ENCODE measurements around the gene KEL.

KEL gene

DNA sequence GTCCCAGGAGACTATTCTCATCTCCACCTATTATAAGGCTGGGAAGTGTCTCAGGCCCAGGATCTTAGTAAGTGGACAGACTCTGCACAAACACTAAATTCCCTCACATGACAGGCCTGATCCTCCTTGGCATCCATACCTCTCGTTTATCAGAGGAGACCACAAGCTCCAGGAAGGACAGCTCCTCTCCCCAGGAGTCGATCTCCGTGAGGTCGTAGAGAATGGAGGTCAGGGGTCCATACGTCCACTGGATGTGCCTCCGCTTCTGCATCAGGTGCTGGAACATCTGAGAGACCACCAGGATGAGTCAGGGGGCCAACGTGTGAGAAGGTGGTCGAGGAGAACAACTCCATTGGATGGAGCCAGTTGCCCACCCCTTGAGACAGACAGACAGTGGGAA, 34.2 kb downstream of the KEL start:
- Histone ChIP-seq H3K27me3 (ENCODE audit: control insufficient read depth in 1 of 2, insufficient read depth in 2 of 2, low read length in 2 of 2) (no peaks in the 10 kb centered on the region), H3K9ac (ENCODE audit: low read length in 2 of 2) (no peak overlapping the region), H3K36me3 (ENCODE audit: control insufficient read depth in 2 of 2, insufficient read depth in 2 of 2, low read length in 2 of 2) (no peaks in the 10 kb centered on the region), H3K4me3 (ENCODE audit: low read length in 2 of 2) (no peak overlapping the region), H3K4me1 (ENCODE audit: control insufficient read depth, insufficient read depth, low read length) (no peaks in the 10 kb centered on the region), H3K9me3 (ENCODE audit: control insufficient read depth in 2 of 2, low read length in 2 of 2) (no peaks in the 10 kb centered on the region), H3K27ac (ENCODE audit: low read length) (no peak overlapping the region)

DNA sequence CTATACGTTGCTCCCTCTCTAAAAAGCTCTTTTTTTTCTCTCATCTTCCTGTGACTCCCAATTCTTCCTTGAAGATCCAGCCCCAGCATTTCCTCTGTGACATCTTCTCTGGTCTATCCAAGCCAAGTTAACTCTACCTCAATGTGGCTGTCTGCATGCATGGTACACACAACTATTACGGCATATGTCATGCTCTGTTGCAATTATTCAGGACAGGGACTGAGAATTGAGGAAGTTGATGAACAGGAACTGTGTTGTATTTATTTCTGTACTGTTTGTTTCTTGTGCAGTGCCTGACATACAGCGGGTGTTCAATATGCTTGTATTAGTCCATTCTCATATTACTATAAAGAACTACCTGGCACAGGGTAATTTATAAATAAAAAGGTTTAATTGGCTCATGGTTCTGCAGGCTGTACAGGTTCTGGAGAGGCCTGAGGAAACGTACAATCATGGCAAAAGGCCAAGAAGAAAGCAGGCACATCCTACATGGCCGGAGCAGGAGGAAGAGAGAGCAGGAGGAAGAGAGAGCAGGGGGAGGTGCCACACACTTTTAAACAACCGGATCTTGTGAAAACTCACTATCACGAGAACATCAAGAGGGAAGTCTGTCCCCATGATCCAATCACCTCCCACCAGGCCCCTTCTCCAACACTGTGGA, 34.9 kb downstream of the KEL start:
- no peaks in the 10 kb centered on the region for H3K9me3 ChIP-seq (ENCODE audit: control insufficient read depth in 2 of 2, low read length in 2 of 2)
- no peaks in the 10 kb centered on the region for H3K27me3 ChIP-seq (ENCODE audit: control insufficient read depth in 1 of 2, insufficient read depth in 2 of 2, low read length in 2 of 2)
- no peaks in the 10 kb centered on the region for H3K4me1 ChIP-seq (ENCODE audit: control insufficient read depth, insufficient read depth, low read length)
- no peaks in the 10 kb centered on the region for H3K36me3 ChIP-seq (ENCODE audit: control insufficient read depth in 2 of 2, insufficient read depth in 2 of 2, low read length in 2 of 2)
- no peak overlapping the region for H3K27ac ChIP-seq (ENCODE audit: low read length)
- H3K4me3 ChIP-seq (ENCODE audit: low read length in 2 of 2) = no peak overlapping the region
- H3K9ac ChIP-seq (ENCODE audit: low read length in 2 of 2) = no peak overlapping the region

DNA sequence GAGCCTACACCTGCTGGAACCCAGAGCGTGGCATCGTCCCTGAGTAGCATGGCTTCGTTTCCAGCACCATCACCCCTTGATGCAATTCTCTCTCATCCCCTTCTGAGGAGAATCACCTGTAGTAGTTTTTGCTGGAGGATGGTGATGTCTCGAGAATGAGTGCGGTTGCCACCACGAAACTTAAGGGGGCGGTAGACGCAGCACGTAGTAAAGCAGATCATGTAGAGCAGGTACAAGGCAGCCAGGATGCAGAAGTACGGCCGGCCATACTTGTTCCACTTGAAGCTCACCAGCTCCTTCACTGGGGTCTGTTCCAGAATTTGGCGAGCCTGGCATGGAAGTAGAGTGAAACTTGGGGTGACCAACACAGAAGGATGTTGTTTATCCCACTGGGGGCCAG, 36.8 kb downstream of the KEL start:
- Histone ChIP-seq H3K27ac (ENCODE audit: low read length) (no peak overlapping the region), H3K4me1 (ENCODE audit: control insufficient read depth, insufficient read depth, low read length) (no peaks in the 10 kb centered on the region), H3K9me3 (ENCODE audit: control insufficient read depth in 2 of 2, low read length in 2 of 2) (no peaks in the 10 kb centered on the region), H3K4me3 (ENCODE audit: low read length in 2 of 2) (no peak overlapping the region), H3K36me3 (ENCODE audit: control insufficient read depth in 2 of 2, insufficient read depth in 2 of 2, low read length in 2 of 2) (no peaks in the 10 kb centered on the region), H3K9ac (ENCODE audit: low read length in 2 of 2) (no peak overlapping the region), H3K27me3 (ENCODE audit: control insufficient read depth in 1 of 2, insufficient read depth in 2 of 2, low read length in 2 of 2) (no peaks in the 10 kb centered on the region)

DNA sequence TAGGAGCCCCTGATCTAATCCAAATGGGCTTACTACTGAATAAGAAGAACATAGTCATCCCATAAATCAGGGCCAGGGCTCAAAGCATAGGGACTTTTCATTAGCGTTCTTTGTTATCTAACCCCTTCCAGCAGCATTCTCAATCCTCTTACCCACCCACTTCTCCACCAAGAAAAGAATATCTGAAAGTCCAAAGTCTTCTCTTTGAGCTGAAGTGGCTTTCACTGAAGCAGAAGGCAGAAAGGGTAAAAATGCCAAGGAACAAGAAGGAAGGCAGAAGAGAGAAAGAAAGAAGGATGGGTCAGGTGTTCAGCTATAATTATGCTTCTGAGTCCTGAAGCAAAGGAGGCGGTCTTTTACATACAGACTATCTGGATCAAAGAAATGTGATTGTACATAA, 38.8 kb downstream of the KEL start:
- no peak overlapping the region for H3K4me3 ChIP-seq (ENCODE audit: low read length in 2 of 2)
- no peak overlapping the region for H3K9ac ChIP-seq (ENCODE audit: low read length in 2 of 2)
- H3K9me3 ChIP-seq (ENCODE audit: control insufficient read depth in 2 of 2, low read length in 2 of 2) = no peaks in the 10 kb centered on the region
- H3K27me3 ChIP-seq (ENCODE audit: control insufficient read depth in 1 of 2, insufficient read depth in 2 of 2, low read length in 2 of 2) = no peaks in the 10 kb centered on the region
- H3K27ac ChIP-seq (ENCODE audit: low read length) = no peak overlapping the region
- no peaks in the 10 kb centered on the region for H3K36me3 ChIP-seq (ENCODE audit: control insufficient read depth in 2 of 2, insufficient read depth in 2 of 2, low read length in 2 of 2)
- no peaks in the 10 kb centered on the region for H3K4me1 ChIP-seq (ENCODE audit: control insufficient read depth, insufficient read depth, low read length)

DNA sequence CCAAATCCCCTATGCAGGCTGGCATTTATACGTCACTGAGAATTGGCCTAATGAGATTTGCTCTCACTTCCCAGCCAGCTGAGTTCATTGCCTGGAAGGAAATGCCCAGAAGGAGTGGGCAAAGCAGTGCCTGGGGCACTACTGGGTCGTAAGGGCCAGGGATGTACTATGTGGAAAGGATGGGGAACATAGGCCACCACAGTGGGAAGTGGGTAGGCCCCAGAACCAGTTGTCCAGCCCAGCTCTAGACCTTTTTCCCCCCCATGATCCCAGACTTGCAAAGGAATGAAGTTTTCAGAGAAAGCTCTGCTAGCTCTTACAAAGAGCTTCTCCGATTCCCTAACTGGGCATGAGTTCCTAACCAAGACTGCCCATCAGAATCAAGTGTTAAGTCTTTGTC, 42.5 kb downstream of the KEL start:
- no peak overlapping the region for H3K9ac ChIP-seq (ENCODE audit: low read length in 2 of 2)
- H3K27me3 ChIP-seq (ENCODE audit: control insufficient read depth in 1 of 2, insufficient read depth in 2 of 2, low read length in 2 of 2) = peaks cover 0 to 2% of the 10 kb centered on the region in 2 donors
- no peaks in the 10 kb centered on the region for H3K4me1 ChIP-seq (ENCODE audit: control insufficient read depth, insufficient read depth, low read length)
- no peaks in the 10 kb centered on the region for H3K36me3 ChIP-seq (ENCODE audit: control insufficient read depth in 2 of 2, insufficient read depth in 2 of 2, low read length in 2 of 2)
- H3K27ac ChIP-seq (ENCODE audit: low read length) = no peak overlapping the region
- H3K9me3 ChIP-seq (ENCODE audit: control insufficient read depth in 2 of 2, low read length in 2 of 2) = no peaks in the 10 kb centered on the region
- H3K4me3 ChIP-seq (ENCODE audit: low read length in 2 of 2) = no peak overlapping the region

DNA sequence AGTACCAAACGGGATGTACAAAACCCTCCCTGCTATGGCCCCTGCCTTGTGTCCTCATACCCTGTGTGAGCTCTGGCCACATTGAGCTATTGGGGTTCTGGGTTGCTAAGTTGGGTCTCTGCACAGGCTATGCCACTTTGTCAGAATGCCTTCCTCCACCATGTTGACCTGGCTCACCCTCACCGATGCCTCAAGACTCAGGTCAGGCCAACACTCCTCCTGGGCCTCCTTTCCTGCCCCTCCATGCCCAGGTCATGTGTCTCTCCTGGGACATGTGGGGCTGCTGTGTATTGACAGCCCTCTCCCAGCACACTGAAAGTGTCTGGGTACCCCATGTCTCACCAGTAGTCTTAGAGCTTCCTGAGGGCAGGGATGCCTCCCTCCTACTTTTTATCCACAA, 43.3 kb downstream of the KEL start:
- no peaks in the 10 kb centered on the region for H3K36me3 ChIP-seq (ENCODE audit: control insufficient read depth in 2 of 2, insufficient read depth in 2 of 2, low read length in 2 of 2)
- H3K27me3 ChIP-seq (ENCODE audit: control insufficient read depth in 1 of 2, insufficient read depth in 2 of 2, low read length in 2 of 2) = peaks cover 0 to 2% of the 10 kb centered on the region in 2 donors
- no peak overlapping the region for H3K9ac ChIP-seq (ENCODE audit: low read length in 2 of 2)
- H3K27ac ChIP-seq (ENCODE audit: low read length) = no peak overlapping the region
- no peaks in the 10 kb centered on the region for H3K9me3 ChIP-seq (ENCODE audit: control insufficient read depth in 2 of 2, low read length in 2 of 2)
- H3K4me3 ChIP-seq (ENCODE audit: low read length in 2 of 2) = no peak overlapping the region
- H3K4me1 ChIP-seq (ENCODE audit: control insufficient read depth, insufficient read depth, low read length) = no peaks in the 10 kb centered on the region

DNA sequence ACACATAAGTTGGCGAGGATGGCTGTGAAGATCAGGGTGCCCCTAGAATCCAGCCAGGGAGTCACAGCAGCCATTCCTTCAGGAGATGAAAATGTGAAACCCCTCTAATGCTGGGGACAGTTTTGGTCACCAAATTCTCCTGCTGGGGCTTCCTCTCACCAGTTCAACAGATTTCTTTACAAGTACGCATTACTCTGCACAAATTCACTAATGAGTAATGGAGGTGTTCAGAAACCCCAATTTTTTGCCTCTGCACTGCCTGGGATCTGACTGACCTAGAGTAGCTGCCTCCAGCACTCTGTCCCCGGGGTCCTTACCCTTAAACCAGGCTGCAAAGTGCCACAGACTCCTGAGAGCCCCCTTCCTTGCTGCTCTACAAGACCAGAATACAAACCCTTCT, 44.7 kb downstream of the KEL start:
- Histone ChIP-seq H3K4me3 (ENCODE audit: low read length in 2 of 2) (no peak overlapping the region), H3K9ac (ENCODE audit: low read length in 2 of 2) (no peak overlapping the region), H3K9me3 (ENCODE audit: control insufficient read depth in 2 of 2, low read length in 2 of 2) (no peaks in the 10 kb centered on the region), H3K4me1 (ENCODE audit: control insufficient read depth, insufficient read depth, low read length) (no peaks in the 10 kb centered on the region), H3K27ac (ENCODE audit: low read length) (no peak overlapping the region), H3K27me3 (ENCODE audit: control insufficient read depth in 1 of 2, insufficient read depth in 2 of 2, low read length in 2 of 2) (peaks cover 0 to 2% of the 10 kb centered on the region in 2 donors), H3K36me3 (ENCODE audit: control insufficient read depth in 2 of 2, insufficient read depth in 2 of 2, low read length in 2 of 2) (no peaks in the 10 kb centered on the region)

DNA sequence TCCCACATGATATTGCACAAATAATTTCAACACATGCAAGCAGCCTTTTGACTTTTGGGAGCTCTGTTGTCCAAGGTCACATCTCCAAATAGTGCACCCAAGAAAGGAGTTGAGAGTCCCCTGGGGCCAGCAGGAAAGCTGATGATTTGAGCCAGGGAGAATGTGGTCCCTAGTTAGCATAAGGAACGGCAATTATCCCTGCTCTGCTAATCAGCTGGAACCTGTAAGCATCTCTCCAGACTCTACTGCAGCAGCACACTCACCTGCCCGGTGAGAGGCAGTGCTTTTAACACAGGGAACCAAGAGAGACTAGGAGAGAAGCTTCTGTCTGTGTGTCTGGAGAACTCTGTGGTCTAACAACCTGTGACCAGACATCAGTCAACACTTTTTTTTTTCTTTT, 45.7 kb downstream of the KEL start:
- no peaks in the 10 kb centered on the region for H3K36me3 ChIP-seq (ENCODE audit: control insufficient read depth in 2 of 2, insufficient read depth in 2 of 2, low read length in 2 of 2)
- H3K27ac ChIP-seq (ENCODE audit: low read length) = no peak overlapping the region
- peaks cover 0 to 2% of the 10 kb centered on the region in 2 donors for H3K27me3 ChIP-seq (ENCODE audit: control insufficient read depth in 1 of 2, insufficient read depth in 2 of 2, low read length in 2 of 2)
- no peak overlapping the region for H3K9ac ChIP-seq (ENCODE audit: low read length in 2 of 2)
- H3K4me1 ChIP-seq (ENCODE audit: control insufficient read depth, insufficient read depth, low read length) = no peaks in the 10 kb centered on the region
- no peaks in the 10 kb centered on the region for H3K9me3 ChIP-seq (ENCODE audit: control insufficient read depth in 2 of 2, low read length in 2 of 2)
- H3K4me3 ChIP-seq (ENCODE audit: low read length in 2 of 2) = no peak overlapping the region

DNA sequence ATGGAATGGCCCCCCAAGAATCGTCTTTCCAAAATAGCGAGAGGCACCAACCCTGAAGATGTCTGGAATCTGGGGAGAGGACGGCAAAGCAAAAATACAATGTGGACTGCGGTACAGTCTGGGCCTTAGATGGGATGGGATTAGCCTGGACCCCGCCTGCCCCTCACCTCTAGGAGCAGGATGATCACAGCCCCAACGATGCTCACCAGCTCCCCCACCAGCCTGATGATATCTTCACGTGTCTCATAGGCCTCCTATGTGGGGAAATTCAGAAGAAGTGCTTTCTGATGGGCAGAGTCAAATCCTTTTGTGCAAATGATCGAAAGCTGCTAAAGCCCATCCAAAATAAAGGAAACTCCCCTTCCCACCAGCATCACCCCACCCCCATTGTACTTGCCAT, 46.8 kb downstream of the KEL start:
- no peaks in the 10 kb centered on the region for H3K36me3 ChIP-seq (ENCODE audit: control insufficient read depth in 2 of 2, insufficient read depth in 2 of 2, low read length in 2 of 2)
- peaks cover 0 to 2% of the 10 kb centered on the region in 2 donors for H3K27me3 ChIP-seq (ENCODE audit: control insufficient read depth in 1 of 2, insufficient read depth in 2 of 2, low read length in 2 of 2)
- no peaks in the 10 kb centered on the region for H3K9me3 ChIP-seq (ENCODE audit: control insufficient read depth in 2 of 2, low read length in 2 of 2)
- no peak overlapping the region for H3K9ac ChIP-seq (ENCODE audit: low read length in 2 of 2)
- no peak overlapping the region for H3K27ac ChIP-seq (ENCODE audit: low read length)
- H3K4me3 ChIP-seq (ENCODE audit: low read length in 2 of 2) = no peak overlapping the region
- H3K4me1 ChIP-seq (ENCODE audit: control insufficient read depth, insufficient read depth, low read length) = no peaks in the 10 kb centered on the region

DNA sequence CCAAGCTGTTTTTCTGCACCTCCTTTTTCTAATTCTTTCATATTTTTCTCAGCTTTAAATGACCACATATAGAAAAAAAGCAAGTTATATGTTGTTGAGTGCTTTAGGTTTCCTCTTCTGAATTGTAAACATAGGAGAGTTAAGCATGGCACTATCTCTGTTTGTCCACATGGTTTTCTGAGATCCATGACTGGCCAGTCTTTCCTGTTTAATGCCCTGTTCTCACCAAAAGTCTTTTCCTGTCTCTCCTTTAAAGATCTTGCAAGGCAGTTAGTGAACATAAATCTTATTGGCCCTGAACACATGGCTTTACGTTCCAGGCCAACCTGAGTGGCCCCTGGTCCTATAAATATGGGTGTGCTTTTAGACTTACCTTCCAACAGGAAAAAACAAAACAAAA, 48.0 kb downstream of the KEL start:
- Histone ChIP-seq H3K9ac (ENCODE audit: low read length in 2 of 2) (no peak overlapping the region), H3K27ac (ENCODE audit: low read length) (no peak overlapping the region), H3K4me3 (ENCODE audit: low read length in 2 of 2) (no peak overlapping the region), H3K36me3 (ENCODE audit: control insufficient read depth in 2 of 2, insufficient read depth in 2 of 2, low read length in 2 of 2) (no peaks in the 10 kb centered on the region), H3K27me3 (ENCODE audit: control insufficient read depth in 1 of 2, insufficient read depth in 2 of 2, low read length in 2 of 2) (peaks cover 0 to 2% of the 10 kb centered on the region in 2 donors), H3K4me1 (ENCODE audit: control insufficient read depth, insufficient read depth, low read length) (no peaks in the 10 kb centered on the region), H3K9me3 (ENCODE audit: control insufficient read depth in 2 of 2, low read length in 2 of 2) (no peaks in the 10 kb centered on the region)

DNA sequence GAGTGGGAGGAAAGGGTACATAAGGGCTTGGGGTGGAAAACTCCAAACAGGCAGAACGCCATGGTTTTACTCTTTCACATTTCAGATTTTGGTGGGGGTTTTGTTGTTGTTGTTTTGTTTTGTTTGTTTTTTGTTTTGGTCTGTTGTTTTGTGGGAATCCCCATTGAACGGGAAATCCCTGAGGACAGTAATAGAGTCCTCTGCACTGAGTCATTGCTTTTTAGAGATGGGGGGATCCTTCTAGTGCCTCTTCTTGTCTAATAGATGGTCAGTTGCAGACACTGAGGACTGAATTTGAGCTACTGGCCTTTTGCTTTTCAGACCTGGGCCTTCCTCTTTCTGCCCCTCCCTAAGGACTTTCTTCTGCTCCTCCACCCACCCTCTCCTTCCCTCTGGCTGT, 48.6 kb downstream of the KEL start:
- H3K9me3 ChIP-seq (ENCODE audit: control insufficient read depth in 2 of 2, low read length in 2 of 2) = no peaks in the 10 kb centered on the region
- peaks cover 0 to 2% of the 10 kb centered on the region in 2 donors for H3K27me3 ChIP-seq (ENCODE audit: control insufficient read depth in 1 of 2, insufficient read depth in 2 of 2, low read length in 2 of 2)
- H3K4me3 ChIP-seq (ENCODE audit: low read length in 2 of 2) = no peak overlapping the region
- no peaks in the 10 kb centered on the region for H3K36me3 ChIP-seq (ENCODE audit: control insufficient read depth in 2 of 2, insufficient read depth in 2 of 2, low read length in 2 of 2)
- H3K27ac ChIP-seq (ENCODE audit: low read length) = no peak overlapping the region
- H3K4me1 ChIP-seq (ENCODE audit: control insufficient read depth, insufficient read depth, low read length) = no peaks in the 10 kb centered on the region
- H3K9ac ChIP-seq (ENCODE audit: low read length in 2 of 2) = no peak overlapping the region
